HepG2 (cell line): ENCODE measurements around the gene GRM4. TPM values are rescaled to one million over a fixed set of nuclear protein-coding genes. Genes with fewer than 3 reads are reported as not detected.

Experiments used
- ATAC-seq: fragments of 200-7000 bp; cut with Tn5 transposase; 3 replicates; pipeline ENCODE4 v1.9.1; 2020; ENCODE audit warnings: mild to moderate bottlenecking, moderate library complexity
- BruUV-seq: library from RNA; stranded (reverse); fragments of 400-500 nt; replicated peaks from 2 replicates; lab custom pipeline; 2021; lab: Mats Ljungman, UMichigan
- CTCF ChIA-PET: fragments of 300-600 bp; formaldehyde crosslinking; extraction: SDS; loops from one replicate; lab custom pipeline; 2021; ENCODE audit warnings: low total read pairs, inconsistent platforms, low intra/inter-chr PET ratio; lab: Yijun Ruan, JAX
- POLR2A ChIA-PET: fragments of 350-600 bp; sonication (Branson Sonifier 250); formaldehyde crosslinking; loops from one replicate; lab custom pipeline; 2020; ENCODE audit warnings: antibody characterized with exemption, inconsistent platforms; lab: Yijun Ruan, JAX
- DNase-seq: peaks from one replicate; pipeline ENCODE4 v3.0.0-alpha.2; 2015; ENCODE audit warnings: low spot score
- FAIRE-seq: peaks from 3 replicates; lab custom pipeline; 2011; peaks lifted over from hg19 to GRCh38; lab: Jason Lieb, UNC
- H2AFZ ChIP-seq: one replicate; pipeline ENCODE4 v1.6.1; 2011; ENCODE audit warnings: low read length, inconsistent platforms
- H3K27ac ChIP-seq: fragments of 300-600 bp; 3 replicates; pipeline ENCODE4 v1.8.0; 2011; ENCODE audit warnings: mixed run types, mild to moderate bottlenecking, mixed read lengths, low read length, inconsistent platforms; ENCODE audit not compliant: insufficient read depth; ENCODE audit errors: extremely low read length
- H3K27me3 ChIP-seq, 2 experiments: fragments of 200-600 bp in 1 of 2; 2 replicates in 1 of 2; 3 replicates in 1 of 2; pipeline versions ENCODE4 v1.6.0 to v1.8.0; 2011; ENCODE audit warnings: low read length in 2 of 2, mild to moderate bottlenecking in 2 of 2, moderate library complexity in 2 of 2, inconsistent platforms in 1 of 2; ENCODE audit not compliant: insufficient read depth in 2 of 2, control insufficient read depth in 1 of 2
- H3K36me3 ChIP-seq, 2 experiments: fragments of 200-600 bp in 1 of 2; replicated peaks in 1 of 2; 2 replicates in 1 of 2; 3 replicates in 1 of 2; pipeline versions ENCODE4 v1.5.1 to v1.8.0; 2011; ENCODE audit warnings: low read length in 2 of 2, inconsistent platforms in 1 of 2; ENCODE audit not compliant: insufficient read depth in 2 of 2, control insufficient read depth in 1 of 2
- H3K4me1 ChIP-seq: 2 replicates; pipeline ENCODE4 v1.5.1; 2012; ENCODE audit warnings: low read length, inconsistent platforms; ENCODE audit not compliant: insufficient read depth
- H3K4me2 ChIP-seq: 2 replicates; pipeline ENCODE4 v1.6.0; 2011; ENCODE audit warnings: low read depth, low read length, inconsistent platforms
- H3K4me3 ChIP-seq, 3 experiments: fragments of 200-600 bp in 1 of 3; sonication (generic), shearing (Covaris generic) in 1 of 3; replicated peaks in 1 of 3; 2 replicates each; pipeline ENCODE4 v1.5.1; 2011 to 2016; ENCODE audit warnings: low read length in 3 of 3, inconsistent platforms in 2 of 3, low read depth in 2 of 3, mild to moderate bottlenecking in 2 of 3, control low read depth in 1 of 3, mixed read lengths in 1 of 3; ENCODE audit not compliant: insufficient read depth in 1 of 3
- H3K79me2 ChIP-seq: one replicate; pipeline ENCODE4 v1.6.1; 2011; ENCODE audit warnings: low read length, inconsistent platforms; ENCODE audit not compliant: insufficient read depth
- H3K9ac ChIP-seq: 2 replicates; pipeline ENCODE4 v1.6.0; 2011; ENCODE audit warnings: mild to moderate bottlenecking, low read depth, low read length, inconsistent platforms; ENCODE audit not compliant: insufficient read depth
- H3K9me3 ChIP-seq: 2 replicates; pipeline ENCODE4 v1.5.1; 2012; ENCODE audit warnings: mild to moderate bottlenecking, low read length
- H4K20me1 ChIP-seq: 2 replicates; pipeline ENCODE4 v1.6.0; 2011; ENCODE audit warnings: inconsistent platforms, mild to moderate bottlenecking, low read length, moderate library complexity; ENCODE audit not compliant: insufficient read depth
- CENPT ChIP-seq: sonication (generic); formaldehyde crosslinking; IDR thresholded peaks from 2 replicates; pipeline ENCODE4 v1.8.0; 2022; ENCODE audit warnings: low read depth, mild to moderate bottlenecking, moderate library complexity, missing genetic modification reagents
- KLF12 ChIP-seq: sonication (generic); formaldehyde crosslinking; IDR thresholded peaks from 2 replicates; pipeline ENCODE4 v1.4.0; 2020; ENCODE audit warnings: missing genetic modification reagents, borderline replicate concordance
- MYC ChIP-seq: sonication (generic); formaldehyde crosslinking; IDR thresholded peaks from 2 replicates; pipeline ENCODE4 v1.9.0; 2021; ENCODE audit warnings: missing genetic modification reagents, borderline replicate concordance
- NCOA2 ChIP-seq: sonication (generic); formaldehyde crosslinking; IDR thresholded peaks from 2 replicates; pipeline ENCODE4 v1.8.0; 2022; ENCODE audit warnings: inconsistent platforms
- ZFP36L2 ChIP-seq: sonication (generic); formaldehyde crosslinking; IDR thresholded peaks from 2 replicates; pipeline ENCODE4 v1.4.0; 2020; ENCODE audit warnings: missing genetic modification reagents
- ZNF33A ChIP-seq: sonication (generic); formaldehyde crosslinking; IDR thresholded peaks from 2 replicates; pipeline ENCODE4 v1.5.1; 2020; ENCODE audit warnings: missing genetic modification reagents, mild to moderate bottlenecking, moderate library complexity, borderline replicate concordance
- ZNF569 ChIP-seq: sonication (generic); formaldehyde crosslinking; IDR thresholded peaks from 2 replicates; pipeline ENCODE4 v1.5.0; 2020; ENCODE audit warnings: mild to moderate bottlenecking, missing genetic modification reagents, moderate library complexity, borderline replicate concordance
- ZNF577 ChIP-seq: sonication (generic); formaldehyde crosslinking; IDR thresholded peaks from 2 replicates; pipeline ENCODE4 v1.4.0; 2020; ENCODE audit warnings: mild to moderate bottlenecking, low read depth, missing genetic modification reagents, borderline replicate concordance
- ZNF672 ChIP-seq: sonication (generic); formaldehyde crosslinking; IDR thresholded peaks from 2 replicates; pipeline ENCODE4 v1.8.1; 2022; ENCODE audit warnings: missing genetic modification reagents
- WGBS: methylation state at CpG from one replicate; pipeline ENCODE4 v1.1.6; 2017; ENCODE audit warnings: low lambda C conversion rate; 5-methylcytosine and 5-hydroxymethylcytosine counted together
- in situ Hi-C: cut with HindIII; loops from 2 replicates; pipeline ENCODE4 v1.10.0; 2017; ENCODE audit warnings: low pct_unique_long_range_greater_than_20kb; ENCODE audit not compliant: extremely low pct_ligation_motif_present
- intact Hi-C: fragments of 100-400 bp; cut with micrococcal nuclease; formaldehyde crosslinking; loops from one replicate; pipeline ENCODE4 v1.10.0; 2022; ENCODE audit not compliant: unreplicated experiment
- polyA plus RNA-seq, 8 experiments: library from polyadenylated mRNA; depleted of rRNA in 3 of 8; stranded (reverse) in 7 of 8; unstranded in 1 of 8; fragments of >200 nt; fragmentation: Illumina TruSeq in 4 of 8; extraction: Trizol in 4 of 8; gene quantifications; 2 replicates each; pipeline versions ENCODE4 v1.2.1 to v1.2.3, GENCODE V29; 2011 to 2016; ENCODE audit warnings: low read depth in 4 of 8, missing spikeins in 1 of 8, mixed read lengths in 1 of 8; ENCODE audit not compliant: insufficient read depth in 1 of 8
- total RNA-seq, 5 experiments: library from RNA; depleted of rRNA; stranded (reverse); fragments of >200 nt; fragmentation: Illumina TruSeq; extraction: Trizol; gene quantifications; 2 replicates each; pipeline ENCODE4 v1.2.3, GENCODE V29; 2016; ENCODE audit warnings: low read depth in 1 of 5
- TF ChIP-seq, protein P1 (sequence below): sonication (generic); formaldehyde crosslinking; IDR thresholded peaks from 2 replicates; pipeline ENCODE4 v1.5.1; 2020; ENCODE audit warnings: mild to moderate bottlenecking, missing genetic modification reagents, borderline replicate concordance

GRM4 gene
- total and polyA plus RNA-seq, 2 of the 13 experiments (the other 11 are each of a cell fraction or from before 2014, with no cell fraction given), result not detected

DNA sequence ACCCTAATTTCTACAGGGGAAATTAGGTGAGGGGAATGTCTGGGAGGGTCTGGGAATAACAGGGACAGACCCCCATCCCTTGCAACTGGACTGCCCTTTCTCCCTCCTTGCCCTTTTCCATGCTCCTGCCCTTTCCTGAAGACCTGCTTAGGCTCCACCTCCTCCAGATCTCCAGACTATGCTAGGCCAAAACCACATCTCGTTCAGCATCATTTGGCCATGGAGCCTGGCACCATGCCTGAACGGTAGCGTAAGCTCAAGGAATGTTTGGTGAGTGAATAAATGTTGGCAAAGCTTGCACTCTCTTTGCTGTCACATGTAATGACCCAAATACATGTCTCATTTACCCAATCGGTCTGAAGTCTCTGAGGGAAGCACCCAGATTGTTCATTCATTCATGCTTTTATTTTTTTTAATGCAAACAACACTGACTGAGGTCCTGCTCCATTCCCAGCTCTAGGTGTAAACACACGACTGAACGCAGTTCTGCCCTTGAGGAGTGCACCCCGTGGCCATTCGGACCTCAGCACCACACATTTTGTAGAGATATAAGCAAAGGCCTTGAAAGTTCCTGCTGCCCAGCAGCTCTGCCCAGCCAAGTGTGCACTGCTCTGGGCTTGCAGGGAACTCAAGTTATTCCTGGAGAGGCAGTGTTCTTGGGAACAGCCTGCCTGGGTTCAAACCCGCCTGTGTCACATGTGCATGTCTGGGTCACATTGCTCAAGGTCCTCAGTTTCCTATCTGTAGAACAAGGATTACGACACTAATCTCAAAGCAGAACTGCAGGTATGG lies 1.1 kb upstream of the GRM4 start:
- H3K4me1 ChIP-seq, result peaks cover 7% of the 10 kb centered on the region; the same call in 1 of the 2 replicates
- no peak overlapping the region for H3K9ac ChIP-seq
- no peak overlapping the region for H2AFZ ChIP-seq
- CTCF ChIA-PET, result no interaction called here
- POLR2A ChIA-PET, result no interaction called here
- H3K79me2 ChIP-seq, result no peaks in the 10 kb centered on the region
- no peaks in the 10 kb centered on the region for H3K9me3 ChIP-seq
- 20% methylated on average over 10 of the region's 10 CpGs for WGBS
- TF ChIP-seq ZNF672 (CRISPR knock-in tag) (no peak), ZNF569 (CRISPR knock-in tag) (no peak)
- no peak overlapping the region for H3K4me3 ChIP-seq
- FAIRE-seq (no peak), DNase-seq (no peak), ATAC-seq (no peak)
- H3K4me2 ChIP-seq, result no peak overlapping the region
- H3K27ac ChIP-seq, result no peak overlapping the region
- BruUV-seq, result no TSS peak
- in situ Hi-C loops (no loop called here), intact Hi-C loops (no loop called here)
- peaks cover 24 to 85% of the 10 kb centered on the region in 2 experiments for H3K27me3 ChIP-seq
- no peaks in the 10 kb centered on the region for H3K36me3 ChIP-seq
- H4K20me1 ChIP-seq, result peaks cover 10% of the 10 kb centered on the region; the same call in 1 of the 2 replicates

DNA sequence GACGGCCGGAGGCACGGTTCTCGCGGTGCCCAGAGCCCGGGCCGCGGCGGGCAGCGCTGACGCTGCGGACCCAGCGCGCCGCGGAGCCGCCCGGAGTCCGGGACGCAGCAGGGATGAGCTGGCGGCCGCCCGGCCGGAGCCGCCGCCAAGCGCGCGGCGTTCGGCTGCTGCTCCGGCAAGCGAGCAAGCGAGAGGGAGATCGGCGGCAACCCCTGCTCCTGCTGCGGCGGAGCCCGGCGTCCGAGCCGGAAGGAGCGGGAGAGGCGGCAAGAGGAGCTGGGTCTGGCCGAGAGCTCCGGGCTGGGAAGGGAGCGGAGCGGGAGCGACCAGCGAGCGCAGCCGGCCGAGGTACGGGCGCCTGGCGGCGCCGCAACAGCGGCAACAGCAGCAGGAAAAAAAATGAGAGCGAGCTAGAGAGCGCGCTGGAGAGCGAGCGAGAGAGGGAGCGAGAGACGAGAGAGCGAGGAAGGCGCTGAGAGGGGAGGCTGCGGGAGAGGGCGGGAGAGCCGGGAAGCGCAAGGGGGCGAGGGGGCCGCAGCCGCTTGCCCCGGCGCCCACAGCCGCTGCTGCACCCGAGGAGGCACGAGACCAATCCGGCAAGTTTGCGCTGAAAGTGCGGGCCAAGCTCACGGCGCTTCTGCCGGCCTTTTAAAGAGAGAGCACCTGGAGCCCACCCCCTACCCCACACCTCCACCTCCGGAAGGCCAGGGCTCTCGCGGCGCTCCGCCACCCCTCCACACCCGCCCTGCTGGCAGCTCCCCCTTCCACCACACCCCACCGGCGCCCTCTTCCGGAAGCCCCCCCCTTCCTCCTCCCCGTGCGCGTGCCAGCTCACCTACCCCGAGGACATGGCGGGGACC lies 496 bp downstream of the GRM4 start:
- intact Hi-C loops (no loop called here), in situ Hi-C loops (no loop called here)
- DNase-seq (no peak), ATAC-seq (peak; percentile 47), FAIRE-seq (no peak)
- Histone ChIP-seq H3K4me1 (peaks cover 7% of the 10 kb centered on the region; the same call in 1 of the 2 replicates), H3K27me3 (peaks cover 19 to 87% of the 10 kb centered on the region in 2 experiments; a peak in 4 of 5 replicates), H3K9ac (no peak overlapping the region), H3K36me3 (no peaks in the 10 kb centered on the region), H3K4me3 (peak overlapping the region in 1 of 3 experiments; percentile 49; a peak in 1 of 6 replicates), H3K27ac (no peak overlapping the region), H3K9me3 (no peaks in the 10 kb centered on the region), H2AFZ (no peak overlapping the region), H4K20me1 (peaks cover 10% of the 10 kb centered on the region; the same call in 1 of the 2 replicates), H3K4me2 (peak overlapping the region; percentile 48; the same call in 1 of the 2 replicates), H3K79me2 (no peaks in the 10 kb centered on the region)
- BruUV-seq, result no TSS peak
- 9% methylated on average over 50 of the region's 100 CpGs for WGBS
- POLR2A ChIA-PET, result no interaction called here
- CTCF ChIA-PET, result no interaction called here
- TF ChIP-seq NCOA2 (CRISPR knock-in tag) (no peak), ZFP36L2 (CRISPR knock-in tag) (no peak), ZNF33A (CRISPR knock-in tag) (no peak), KLF12 (CRISPR knock-in tag) (no peak), CENPT (CRISPR knock-in tag) (no peak), MYC (CRISPR knock-in tag) (no peak), ZNF577 (CRISPR knock-in tag) (no peak)
- TF ChIP-seq, protein P1, sequence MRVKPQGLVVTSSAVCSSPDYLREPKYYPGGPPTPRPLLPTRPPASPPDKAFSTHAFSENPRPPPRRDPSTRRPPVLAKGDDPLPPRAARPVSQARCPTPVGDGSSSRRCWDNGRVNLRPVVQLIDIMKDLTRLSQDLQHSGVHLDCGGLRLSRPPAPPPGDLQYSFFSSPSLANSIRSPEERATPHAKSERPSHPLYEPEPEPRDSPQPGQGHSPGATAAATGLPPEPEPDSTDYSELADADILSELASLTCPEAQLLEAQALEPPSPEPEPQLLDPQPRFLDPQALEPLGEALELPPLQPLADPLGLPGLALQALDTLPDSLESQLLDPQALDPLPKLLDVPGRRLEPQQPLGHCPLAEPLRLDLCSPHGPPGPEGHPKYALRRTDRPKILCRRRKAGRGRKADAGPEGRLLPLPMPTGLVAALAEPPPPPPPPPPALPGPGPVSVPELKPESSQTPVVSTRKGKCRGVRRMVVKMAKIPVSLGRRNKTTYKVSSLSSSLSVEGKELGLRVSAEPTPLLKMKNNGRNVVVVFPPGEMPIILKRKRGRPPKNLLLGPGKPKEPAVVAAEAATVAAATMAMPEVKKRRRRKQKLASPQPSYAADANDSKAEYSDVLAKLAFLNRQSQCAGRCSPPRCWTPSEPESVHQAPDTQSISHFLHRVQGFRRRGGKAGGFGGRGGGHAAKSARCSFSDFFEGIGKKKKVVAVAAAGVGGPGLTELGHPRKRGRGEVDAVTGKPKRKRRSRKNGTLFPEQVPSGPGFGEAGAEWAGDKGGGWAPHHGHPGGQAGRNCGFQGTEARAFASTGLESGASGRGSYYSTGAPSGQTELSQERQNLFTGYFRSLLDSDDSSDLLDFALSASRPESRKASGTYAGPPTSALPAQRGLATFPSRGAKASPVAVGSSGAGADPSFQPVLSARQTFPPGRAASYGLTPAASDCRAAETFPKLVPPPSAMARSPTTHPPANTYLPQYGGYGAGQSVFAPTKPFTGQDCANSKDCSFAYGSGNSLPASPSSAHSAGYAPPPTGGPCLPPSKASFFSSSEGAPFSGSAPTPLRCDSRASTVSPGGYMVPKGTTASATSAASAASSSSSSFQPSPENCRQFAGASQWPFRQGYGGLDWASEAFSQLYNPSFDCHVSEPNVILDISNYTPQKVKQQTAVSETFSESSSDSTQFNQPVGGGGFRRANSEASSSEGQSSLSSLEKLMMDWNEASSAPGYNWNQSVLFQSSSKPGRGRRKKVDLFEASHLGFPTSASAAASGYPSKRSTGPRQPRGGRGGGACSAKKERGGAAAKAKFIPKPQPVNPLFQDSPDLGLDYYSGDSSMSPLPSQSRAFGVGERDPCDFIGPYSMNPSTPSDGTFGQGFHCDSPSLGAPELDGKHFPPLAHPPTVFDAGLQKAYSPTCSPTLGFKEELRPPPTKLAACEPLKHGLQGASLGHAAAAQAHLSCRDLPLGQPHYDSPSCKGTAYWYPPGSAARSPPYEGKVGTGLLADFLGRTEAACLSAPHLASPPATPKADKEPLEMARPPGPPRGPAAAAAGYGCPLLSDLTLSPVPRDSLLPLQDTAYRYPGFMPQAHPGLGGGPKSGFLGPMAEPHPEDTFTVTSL (CRISPR knock-in tag), result no peak
